Measurements from ENCODE around the gene HGD.

DNA sequence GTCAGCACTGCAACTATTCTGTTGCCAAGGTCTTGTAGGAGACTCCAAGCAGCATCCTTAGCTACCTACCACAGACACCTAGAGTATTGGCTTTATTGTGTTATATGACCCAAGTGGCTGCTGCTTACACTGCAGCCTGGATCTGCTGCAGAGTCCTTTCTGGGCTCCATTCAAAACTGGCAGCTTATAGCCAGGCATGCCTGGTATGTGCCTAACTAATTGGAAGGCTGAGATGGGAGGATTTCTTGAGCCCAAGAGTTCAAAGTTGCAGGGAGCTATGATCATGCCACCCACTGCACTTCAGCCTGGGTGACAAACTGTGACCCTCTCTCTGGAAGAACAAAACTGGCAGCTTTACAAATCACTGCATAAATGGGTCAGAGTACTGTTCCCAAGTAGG lies 77.3 kb downstream of the HGD start:
- TF ChIP-seq POLR2A (IDR thresholded peaks at IDR 0.05) (no peak), CTCF (IDR thresholded peaks at IDR 0.05) (no peak)
